ENCODE results near the gene IL1R2.

- TF ChIP-seq CTCF (IDR thresholded peaks at IDR 0.05): no peak
- TF ChIP-seq POLR2A (IDR thresholded peaks at IDR 0.05): no peak
- TF ChIP-seq POLR2AphosphoS5 (IDR thresholded peaks at IDR 0.05): no peak
Observed at GRCh38 chr2:101981504-101981903, 10.3 kb upstream of the IL1R2 start.

Measured in suprapubic skin (tissue), 4 donors.